Measurements from ENCODE around the gene NAALADL2. TPM values are rescaled to one million over a fixed set of nuclear protein-coding genes. Genes with fewer than 3 reads are reported as not detected.

The NAALADL2 gene
- total and polyA plus RNA-seq, 2 of the 8 experiments (the other 6 are each of a cell fraction or from before 2014, with no cell fraction given) = 0.12 to 0.22 TPM

DNA sequence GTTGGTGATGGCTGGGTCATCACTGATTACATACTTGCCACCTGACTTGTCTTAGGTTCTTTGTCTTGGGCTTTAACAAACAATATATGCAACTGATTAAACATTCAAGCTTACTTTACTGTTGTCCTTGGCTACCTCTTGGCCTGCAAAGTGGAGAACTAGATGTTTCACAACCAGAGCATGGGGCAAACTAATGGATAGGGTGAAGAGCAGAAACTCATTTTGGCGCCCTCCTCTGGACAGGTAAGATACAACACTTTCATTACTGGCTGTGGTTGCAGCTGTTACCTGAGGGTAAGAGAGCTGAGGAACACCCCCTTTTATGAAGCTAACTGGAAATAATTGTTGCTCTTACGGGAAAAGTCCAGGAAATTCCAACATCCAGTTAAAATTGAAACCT, 262.1 kb downstream of the NAALADL2 start (continued):
- no peak for TF ChIP-seq NANOG (IDR thresholded peaks at IDR 0.05; ENCODE audit: insufficient read depth, low read depth, low read length, poor library complexity, severe bottlenecking)
